ENCODE measurements around the gene SNX10.
A peak's percentile ranks its signal among the peaks of the same experiment; 100 is the strongest.

The SNX10 gene

GRCh38 chr7:26337232-26337865, 45.7 kb downstream of the SNX10 start:
- Histone ChIP-seq H3K36me3 (ENCODE audit: control insufficient read depth, low read length) (peaks cover 4% of the 10 kb centered on the region), H3K4me3 (ENCODE audit: low read length) (peak overlapping the region; percentile 59), H3F3A (ENCODE audit: control insufficient read depth, insufficient read depth) (peaks cover 39% of the 10 kb centered on the region), H3K79me2 (ENCODE audit: control insufficient read depth, low read length) (peaks cover 69% of the 10 kb centered on the region), H3K9me2 (replicated peaks; ENCODE audit: control insufficient read depth, low read length) (no peaks in the 10 kb centered on the region), H3K4me1 (ENCODE audit: control insufficient read depth, low read length) (peaks cover 51% of the 10 kb centered on the region), H3K4me2 (ENCODE audit: low read length) (peak overlapping the region; percentile 90), H3K27me3 (ENCODE audit: control insufficient read depth, low read length) (no peaks in the 10 kb centered on the region), H3K9me3 (ENCODE audit: control insufficient read depth, insufficient read depth, low read length) (no peaks in the 10 kb centered on the region), H4K20me1 (ENCODE audit: control insufficient read depth, insufficient read depth, low read depth, low read length) (no peaks in the 10 kb centered on the region), H3K27ac (ENCODE audit: low read depth, low read length) (peak overlapping the region; percentile 90)
- TF ChIP-seq EZH2phosphoT487 (IDR thresholded peaks at IDR 0.05; ENCODE audit: borderline replicate concordance, low read length): no peak
- TF ChIP-seq, protein P1, sequence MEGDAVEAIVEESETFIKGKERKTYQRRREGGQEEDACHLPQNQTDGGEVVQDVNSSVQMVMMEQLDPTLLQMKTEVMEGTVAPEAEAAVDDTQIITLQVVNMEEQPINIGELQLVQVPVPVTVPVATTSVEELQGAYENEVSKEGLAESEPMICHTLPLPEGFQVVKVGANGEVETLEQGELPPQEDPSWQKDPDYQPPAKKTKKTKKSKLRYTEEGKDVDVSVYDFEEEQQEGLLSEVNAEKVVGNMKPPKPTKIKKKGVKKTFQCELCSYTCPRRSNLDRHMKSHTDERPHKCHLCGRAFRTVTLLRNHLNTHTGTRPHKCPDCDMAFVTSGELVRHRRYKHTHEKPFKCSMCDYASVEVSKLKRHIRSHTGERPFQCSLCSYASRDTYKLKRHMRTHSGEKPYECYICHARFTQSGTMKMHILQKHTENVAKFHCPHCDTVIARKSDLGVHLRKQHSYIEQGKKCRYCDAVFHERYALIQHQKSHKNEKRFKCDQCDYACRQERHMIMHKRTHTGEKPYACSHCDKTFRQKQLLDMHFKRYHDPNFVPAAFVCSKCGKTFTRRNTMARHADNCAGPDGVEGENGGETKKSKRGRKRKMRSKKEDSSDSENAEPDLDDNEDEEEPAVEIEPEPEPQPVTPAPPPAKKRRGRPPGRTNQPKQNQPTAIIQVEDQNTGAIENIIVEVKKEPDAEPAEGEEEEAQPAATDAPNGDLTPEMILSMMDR (IDR thresholded peaks at IDR 0.05; ENCODE audit: low read depth, low read length, poor library complexity, severe bottlenecking): no peak

DNA sequence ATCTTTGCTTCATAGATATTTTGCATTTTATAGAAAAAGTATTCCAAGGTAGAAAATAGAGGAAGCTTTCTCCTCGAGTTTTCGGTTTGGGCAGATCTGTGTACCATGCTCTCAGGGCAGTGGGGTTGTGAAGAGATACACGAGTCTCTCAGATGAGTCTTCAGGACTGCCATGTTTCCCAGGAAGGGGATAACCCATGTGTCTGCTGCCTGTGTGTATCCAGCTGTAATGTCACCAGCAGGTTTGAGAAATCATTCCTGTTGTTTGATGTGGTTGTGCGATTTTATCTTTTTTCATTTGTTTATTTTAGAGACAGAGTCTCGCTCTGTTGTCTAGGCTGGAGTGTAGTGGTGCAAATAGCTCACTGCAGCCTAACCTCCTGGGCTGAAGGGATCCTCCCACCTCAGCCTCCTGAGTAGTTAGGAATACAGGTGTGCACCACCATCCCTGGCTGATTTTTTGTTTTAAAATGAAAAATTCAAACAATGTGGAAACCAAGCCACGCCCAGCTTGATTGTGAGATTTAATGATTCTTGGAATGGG, 48.9 kb downstream of the SNX10 start:
- Histone ChIP-seq H3K4me1 (ENCODE audit: control insufficient read depth, low read length) (peaks cover 22% of the 10 kb centered on the region), H3K36me3 (ENCODE audit: control insufficient read depth, low read length) (peaks cover 6% of the 10 kb centered on the region; the same call in 1 of the 2 replicates), H3K9me3 (ENCODE audit: control insufficient read depth, insufficient read depth, low read length) (no peaks in the 10 kb centered on the region), H3F3A (ENCODE audit: control insufficient read depth, insufficient read depth) (peaks cover 16% of the 10 kb centered on the region), H3K27ac (ENCODE audit: low read depth, low read length) (no peak overlapping the region), H4K20me1 (ENCODE audit: control insufficient read depth, insufficient read depth, low read depth, low read length) (peaks cover 5% of the 10 kb centered on the region; the same call in 1 of the 2 replicates), H3K9me2 (replicated peaks; ENCODE audit: control insufficient read depth, low read length) (no peaks in the 10 kb centered on the region), H3K4me3 (ENCODE audit: low read length) (no peak overlapping the region), H3K4me2 (ENCODE audit: low read length) (no peak overlapping the region), H3K27me3 (ENCODE audit: control insufficient read depth, low read length) (no peaks in the 10 kb centered on the region), H3K79me2 (ENCODE audit: control insufficient read depth, low read length) (peaks cover 50% of the 10 kb centered on the region)
- TF ChIP-seq, protein P1 (IDR thresholded peaks at IDR 0.05; ENCODE audit: low read depth, low read length, poor library complexity, severe bottlenecking): no peak
- TF ChIP-seq EZH2phosphoT487 (IDR thresholded peaks at IDR 0.05; ENCODE audit: borderline replicate concordance, low read length): no peak

DNA sequence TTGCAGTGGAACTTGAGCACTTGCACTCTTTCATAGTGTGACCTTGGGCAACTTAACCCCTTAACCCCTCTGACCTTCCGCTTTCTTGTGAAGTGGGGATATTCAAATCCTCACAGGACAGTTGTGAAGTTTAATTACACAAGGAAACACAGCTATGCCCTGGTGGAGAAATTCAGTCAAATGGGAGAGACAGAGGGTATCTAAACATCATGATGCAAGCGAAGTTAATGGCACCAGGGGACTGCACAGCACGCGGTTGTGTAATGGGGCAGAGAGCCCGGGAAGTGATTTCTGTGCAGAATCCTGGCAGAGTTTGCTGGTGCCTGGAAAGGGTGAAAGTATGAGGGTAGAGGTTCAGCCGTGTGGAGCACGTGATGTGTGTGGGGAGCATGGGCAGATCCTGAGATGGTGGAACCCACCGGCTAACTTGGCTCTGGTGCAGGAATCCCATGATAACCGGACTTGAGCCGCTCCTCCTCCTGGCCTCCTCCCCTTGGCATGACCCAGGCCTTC, 51.7 kb downstream of the SNX10 start:
- peaks cover 26% of the 10 kb centered on the region for H3K36me3 ChIP-seq (ENCODE audit: control insufficient read depth, low read length)
- H3F3A ChIP-seq (ENCODE audit: control insufficient read depth, insufficient read depth): no peaks in the 10 kb centered on the region
- no peak overlapping the region for H3K27ac ChIP-seq (ENCODE audit: low read depth, low read length)
- H4K20me1 ChIP-seq (ENCODE audit: control insufficient read depth, insufficient read depth, low read depth, low read length): peaks cover 5% of the 10 kb centered on the region; the same call in 1 of the 2 replicates
- TF ChIP-seq, protein P1 (IDR thresholded peaks at IDR 0.05; ENCODE audit: low read depth, low read length, poor library complexity, severe bottlenecking): no peak
- no peak for TF ChIP-seq EZH2phosphoT487 (IDR thresholded peaks at IDR 0.05; ENCODE audit: borderline replicate concordance, low read length)
- no peaks in the 10 kb centered on the region for H3K9me3 ChIP-seq (ENCODE audit: control insufficient read depth, insufficient read depth, low read length)
- H3K4me1 ChIP-seq (ENCODE audit: control insufficient read depth, low read length): peaks cover 7% of the 10 kb centered on the region
- H3K79me2 ChIP-seq (ENCODE audit: control insufficient read depth, low read length): peaks cover 28% of the 10 kb centered on the region
- H3K9me2 ChIP-seq (replicated peaks; ENCODE audit: control insufficient read depth, low read length): no peaks in the 10 kb centered on the region
- H3K4me2 ChIP-seq (ENCODE audit: low read length): no peak overlapping the region
- H3K27me3 ChIP-seq (ENCODE audit: control insufficient read depth, low read length): no peaks in the 10 kb centered on the region
- H3K4me3 ChIP-seq (ENCODE audit: low read length): no peak overlapping the region

Data from DOHH2 (cell line).